DND-41 (cell line): ENCODE data around the gene ATP5MG.

ENCODE experiments used
- EZH2 ChIP-seq: IDR thresholded peaks from 3 replicates; pipeline ENCODE4 v1.6.1; 2012; ENCODE audit warnings: borderline replicate concordance, low read depth, mild to moderate bottlenecking, moderate library complexity, low read length, inconsistent platforms; ENCODE audit not compliant: severe bottlenecking
- TF ChIP-seq, protein P1 (sequence below): IDR thresholded peaks from 2 replicates; pipeline ENCODE4 v1.5.1; 2012; ENCODE audit warnings: borderline replicate concordance, low read length, moderate library complexity, mild to moderate bottlenecking; ENCODE audit not compliant: poor library complexity, severe bottlenecking; ENCODE audit errors: extremely low read depth

- TF ChIP-seq, protein P1, sequence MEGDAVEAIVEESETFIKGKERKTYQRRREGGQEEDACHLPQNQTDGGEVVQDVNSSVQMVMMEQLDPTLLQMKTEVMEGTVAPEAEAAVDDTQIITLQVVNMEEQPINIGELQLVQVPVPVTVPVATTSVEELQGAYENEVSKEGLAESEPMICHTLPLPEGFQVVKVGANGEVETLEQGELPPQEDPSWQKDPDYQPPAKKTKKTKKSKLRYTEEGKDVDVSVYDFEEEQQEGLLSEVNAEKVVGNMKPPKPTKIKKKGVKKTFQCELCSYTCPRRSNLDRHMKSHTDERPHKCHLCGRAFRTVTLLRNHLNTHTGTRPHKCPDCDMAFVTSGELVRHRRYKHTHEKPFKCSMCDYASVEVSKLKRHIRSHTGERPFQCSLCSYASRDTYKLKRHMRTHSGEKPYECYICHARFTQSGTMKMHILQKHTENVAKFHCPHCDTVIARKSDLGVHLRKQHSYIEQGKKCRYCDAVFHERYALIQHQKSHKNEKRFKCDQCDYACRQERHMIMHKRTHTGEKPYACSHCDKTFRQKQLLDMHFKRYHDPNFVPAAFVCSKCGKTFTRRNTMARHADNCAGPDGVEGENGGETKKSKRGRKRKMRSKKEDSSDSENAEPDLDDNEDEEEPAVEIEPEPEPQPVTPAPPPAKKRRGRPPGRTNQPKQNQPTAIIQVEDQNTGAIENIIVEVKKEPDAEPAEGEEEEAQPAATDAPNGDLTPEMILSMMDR: no peak
- TF ChIP-seq EZH2: no peak
Observed at GRCh38 chr11:118442301-118442700, 40.9 kb downstream of the ATP5MG start.
